Peyer's patch (tissue), 4 donors: Measurements from ENCODE around the gene NIPA2.

Source experiments
- POLR2A ChIP-seq, 2 donors: fragments of 450-650 bp; IDR thresholded peaks; one replicate each; pipeline ENCODE4 v1.5.1; 2017; ENCODE audit warnings: antibody characterized with exemption in 2 of 2, mild to moderate bottlenecking in 2 of 2, moderate library complexity in 2 of 2
- TF ChIP-seq, protein P1 (sequence below), 6 experiments: fragments of 450-650 bp in 4 of 6; fragments of 200-600 bp in 2 of 6; sonication (generic) in 1 of 6; IDR thresholded peaks; one replicate each; pipeline ENCODE4 v1.5.1; 2017 to 2019; ENCODE audit warnings: antibody characterized with exemption in 6 of 6, mild to moderate bottlenecking in 3 of 6, moderate library complexity in 1 of 6

DNA sequence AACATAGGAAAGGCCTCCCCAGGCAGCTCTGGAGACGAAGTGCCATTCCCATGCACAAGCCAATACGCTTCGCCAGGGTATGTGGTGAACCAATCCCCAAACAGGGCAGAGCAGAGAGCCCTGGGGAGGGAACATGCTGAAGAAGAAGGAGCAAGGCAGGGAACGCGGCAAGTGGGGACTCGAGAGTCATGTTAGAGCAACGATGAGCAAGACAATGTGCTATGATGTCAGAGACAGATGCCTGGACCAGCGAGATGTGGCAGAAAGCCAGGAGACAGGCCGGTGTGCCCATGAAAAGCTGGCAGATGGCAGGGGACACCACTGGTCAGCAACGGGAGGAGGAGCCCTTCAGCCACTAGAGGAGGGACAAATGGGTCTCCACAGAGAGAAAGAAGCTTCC is 39.6 kb downstream of the NIPA2 start:
- TF ChIP-seq, protein P1, sequence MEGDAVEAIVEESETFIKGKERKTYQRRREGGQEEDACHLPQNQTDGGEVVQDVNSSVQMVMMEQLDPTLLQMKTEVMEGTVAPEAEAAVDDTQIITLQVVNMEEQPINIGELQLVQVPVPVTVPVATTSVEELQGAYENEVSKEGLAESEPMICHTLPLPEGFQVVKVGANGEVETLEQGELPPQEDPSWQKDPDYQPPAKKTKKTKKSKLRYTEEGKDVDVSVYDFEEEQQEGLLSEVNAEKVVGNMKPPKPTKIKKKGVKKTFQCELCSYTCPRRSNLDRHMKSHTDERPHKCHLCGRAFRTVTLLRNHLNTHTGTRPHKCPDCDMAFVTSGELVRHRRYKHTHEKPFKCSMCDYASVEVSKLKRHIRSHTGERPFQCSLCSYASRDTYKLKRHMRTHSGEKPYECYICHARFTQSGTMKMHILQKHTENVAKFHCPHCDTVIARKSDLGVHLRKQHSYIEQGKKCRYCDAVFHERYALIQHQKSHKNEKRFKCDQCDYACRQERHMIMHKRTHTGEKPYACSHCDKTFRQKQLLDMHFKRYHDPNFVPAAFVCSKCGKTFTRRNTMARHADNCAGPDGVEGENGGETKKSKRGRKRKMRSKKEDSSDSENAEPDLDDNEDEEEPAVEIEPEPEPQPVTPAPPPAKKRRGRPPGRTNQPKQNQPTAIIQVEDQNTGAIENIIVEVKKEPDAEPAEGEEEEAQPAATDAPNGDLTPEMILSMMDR (IDR thresholded peaks at IDR 0.05), result no peak
- no peak for TF ChIP-seq POLR2A (IDR thresholded peaks at IDR 0.05)
